HUES48 (cell line): ENCODE measurements around the gene IGF2BP2.

Source experiments
- H3K27ac ChIP-seq: one replicate; pipeline ENCODE4 v1.7.0; 2013; ENCODE audit warnings: low read depth, low read length, inconsistent platforms
- H3K27me3 ChIP-seq: 2 replicates; pipeline ENCODE4 v1.6.1; 2013; ENCODE audit warnings: mild to moderate bottlenecking, low read length; ENCODE audit not compliant: control insufficient read depth, insufficient read depth
- H3K36me3 ChIP-seq: 2 replicates; pipeline ENCODE4 v1.6.1; 2013; ENCODE audit warnings: low read length; ENCODE audit not compliant: control insufficient read depth, insufficient read depth
- H3K4me1 ChIP-seq: 2 replicates; pipeline ENCODE4 v1.6.1; 2013; ENCODE audit warnings: mild to moderate bottlenecking, low read length; ENCODE audit not compliant: control insufficient read depth, insufficient read depth
- H3K4me3 ChIP-seq: 2 replicates; pipeline ENCODE4 v1.5.1; 2013; ENCODE audit warnings: mild to moderate bottlenecking, low read depth, low read length
- H3K9ac ChIP-seq: 2 replicates; pipeline ENCODE4 v1.6.1; 2013; ENCODE audit warnings: mild to moderate bottlenecking, low read depth, low read length, moderate library complexity
- H3K9me3 ChIP-seq: 2 replicates; pipeline ENCODE4 v1.6.1; 2013; ENCODE audit warnings: low read length; ENCODE audit not compliant: control insufficient read depth, insufficient read depth

Gene IGF2BP2

DNA sequence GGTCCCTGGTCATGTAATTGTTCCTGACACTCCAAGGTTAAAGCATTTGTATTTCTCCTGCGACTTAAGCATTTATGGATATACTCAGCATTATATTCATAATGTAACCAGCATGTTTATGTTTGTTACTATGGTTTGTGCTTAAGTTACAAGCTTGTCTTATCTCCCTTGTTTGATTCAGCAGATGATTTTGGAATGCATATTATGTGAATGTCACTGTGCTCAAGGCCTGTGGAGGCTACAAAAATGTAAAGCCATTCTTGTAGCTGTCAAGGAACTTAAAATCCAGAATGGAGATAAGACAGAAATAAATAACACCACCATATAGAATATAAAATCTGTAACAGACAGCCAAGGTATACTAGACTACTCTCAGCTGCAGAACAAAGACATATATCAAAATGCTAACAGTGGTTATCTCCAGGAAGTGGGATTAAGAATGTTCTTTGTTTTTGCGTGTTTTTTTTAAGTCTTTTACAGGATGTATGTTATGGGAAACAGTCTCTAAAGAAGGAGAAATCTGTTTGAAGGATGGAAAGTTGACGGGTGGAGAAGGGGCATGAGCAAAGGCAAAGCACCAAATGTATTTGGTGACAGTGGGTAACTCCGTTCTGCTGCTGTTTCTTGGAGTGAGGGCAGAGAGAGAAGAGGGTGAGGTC lies 61.4 kb downstream of the IGF2BP2 start:
- Histone ChIP-seq H3K9ac (no peak overlapping the region), H3K4me1 (peaks cover 57% of the 10 kb centered on the region), H3K4me3 (no peak overlapping the region), H3K27ac (no peak overlapping the region), H3K27me3 (no peaks in the 10 kb centered on the region), H3K36me3 (no peaks in the 10 kb centered on the region), H3K9me3 (no peaks in the 10 kb centered on the region)

DNA sequence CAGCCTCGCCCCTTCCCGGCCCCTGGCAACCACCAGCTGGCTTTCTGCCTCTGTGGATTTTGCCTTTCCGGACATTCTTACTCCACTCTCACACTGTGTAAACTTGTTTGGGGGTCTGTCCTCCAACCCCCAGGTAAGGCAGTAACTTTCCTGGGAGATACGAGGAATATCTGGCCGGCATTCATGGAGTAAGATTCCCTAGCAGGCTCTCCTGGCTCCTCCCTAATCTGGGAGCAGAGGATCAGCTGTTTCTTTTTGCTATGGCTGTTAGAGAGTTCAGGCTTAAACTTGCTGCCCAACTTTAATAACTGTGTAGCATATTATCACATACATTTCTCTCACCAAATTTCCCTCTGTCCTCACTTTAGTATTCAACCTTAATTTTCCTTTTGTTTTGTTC lies 64.3 kb downstream of the IGF2BP2 start:
- Histone ChIP-seq H3K9ac (no peak overlapping the region), H3K36me3 (peaks cover 13% of the 10 kb centered on the region; the same call in 1 of the 2 replicates), H3K9me3 (peaks cover 1% of the 10 kb centered on the region; the same call in 1 of the 2 replicates), H3K4me3 (no peak overlapping the region), H3K27me3 (no peaks in the 10 kb centered on the region), H3K27ac (no peak overlapping the region), H3K4me1 (peaks cover 51% of the 10 kb centered on the region)

DNA sequence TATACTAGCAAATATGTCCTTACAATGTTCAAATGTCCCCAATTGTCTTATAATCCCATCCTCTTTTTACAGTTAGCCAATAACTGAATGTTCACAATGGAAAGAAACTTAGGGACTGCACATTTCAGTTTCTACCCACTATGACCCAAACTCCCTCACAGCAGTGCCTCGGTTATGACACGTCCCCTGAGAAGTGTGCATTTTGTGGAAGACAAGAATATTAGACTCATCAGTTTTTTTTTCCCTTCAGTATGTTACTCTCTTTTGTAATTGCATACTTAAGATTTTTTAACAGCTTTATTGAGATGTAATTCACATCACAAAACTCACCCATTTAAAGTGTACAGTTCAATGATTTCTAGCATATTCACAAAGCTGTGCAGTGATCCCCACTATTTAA lies 64.8 kb downstream of the IGF2BP2 start:
- H3K4me1 ChIP-seq, result peaks cover 47% of the 10 kb centered on the region

DNA sequence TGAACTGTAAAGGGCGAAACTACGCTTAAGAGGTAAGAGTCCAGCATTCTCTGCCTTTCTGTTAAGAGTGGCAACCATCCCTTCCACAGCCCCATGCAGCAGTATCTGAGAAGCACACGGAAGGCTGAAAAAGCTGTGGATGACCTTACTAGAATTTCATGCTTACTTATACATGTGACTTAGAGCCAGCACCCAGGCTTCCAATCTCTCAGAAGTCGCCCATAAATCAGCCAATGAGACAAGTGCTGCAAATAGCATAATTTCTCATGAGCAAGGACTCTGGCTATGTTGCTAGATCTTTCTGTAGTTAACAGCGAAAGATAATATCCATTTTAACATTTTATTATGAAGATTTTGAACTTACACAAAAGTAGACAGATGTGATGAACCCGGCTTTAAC lies 65.3 kb downstream of the IGF2BP2 start:
- H3K4me1 ChIP-seq, result peaks cover 43% of the 10 kb centered on the region
- peaks cover 3% of the 10 kb centered on the region; the same call in 1 of the 2 replicates for H3K9me3 ChIP-seq
- H3K27me3 ChIP-seq, result no peaks in the 10 kb centered on the region
- H3K27ac ChIP-seq, result no peak overlapping the region
- H3K4me3 ChIP-seq, result no peak overlapping the region
- H3K36me3 ChIP-seq, result peaks cover 13% of the 10 kb centered on the region; the same call in 1 of the 2 replicates
- no peak overlapping the region for H3K9ac ChIP-seq

More for the DNA sequence above, 64.8 kb downstream of the IGF2BP2 start:
- H3K27me3 ChIP-seq, result no peaks in the 10 kb centered on the region
- no peak overlapping the region for H3K4me3 ChIP-seq
- no peak overlapping the region for H3K27ac ChIP-seq
- H3K36me3 ChIP-seq, result peaks cover 13% of the 10 kb centered on the region; the same call in 1 of the 2 replicates
- peaks cover 3% of the 10 kb centered on the region; the same call in 1 of the 2 replicates for H3K9me3 ChIP-seq
- no peak overlapping the region for H3K9ac ChIP-seq

DNA sequence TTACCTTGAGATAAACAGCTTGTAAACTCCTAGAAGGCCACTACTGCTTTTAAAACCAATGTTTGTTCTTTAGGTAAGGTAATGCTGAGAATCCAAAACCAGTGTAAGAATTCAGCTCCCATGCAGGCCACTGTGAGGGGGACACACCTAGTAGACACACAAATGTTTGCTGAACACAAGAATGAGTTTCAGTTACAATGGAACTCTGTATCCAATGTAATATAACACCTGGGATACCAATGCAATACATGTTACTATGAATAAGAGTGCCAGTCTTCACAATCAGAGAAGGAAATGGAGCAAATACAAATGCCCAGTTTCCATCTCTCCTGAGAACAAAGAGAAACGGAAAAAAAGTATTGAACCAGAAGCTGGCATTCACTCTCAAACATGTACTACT lies 65.9 kb downstream of the IGF2BP2 start:
- no peaks in the 10 kb centered on the region for H3K27me3 ChIP-seq
- peaks cover 3% of the 10 kb centered on the region; the same call in 1 of the 2 replicates for H3K9me3 ChIP-seq
- H3K9ac ChIP-seq, result no peak overlapping the region
- H3K36me3 ChIP-seq, result peaks cover 13% of the 10 kb centered on the region; the same call in 1 of the 2 replicates
- H3K27ac ChIP-seq, result no peak overlapping the region
- H3K4me1 ChIP-seq, result peaks cover 47% of the 10 kb centered on the region
- H3K4me3 ChIP-seq, result no peak overlapping the region

DNA sequence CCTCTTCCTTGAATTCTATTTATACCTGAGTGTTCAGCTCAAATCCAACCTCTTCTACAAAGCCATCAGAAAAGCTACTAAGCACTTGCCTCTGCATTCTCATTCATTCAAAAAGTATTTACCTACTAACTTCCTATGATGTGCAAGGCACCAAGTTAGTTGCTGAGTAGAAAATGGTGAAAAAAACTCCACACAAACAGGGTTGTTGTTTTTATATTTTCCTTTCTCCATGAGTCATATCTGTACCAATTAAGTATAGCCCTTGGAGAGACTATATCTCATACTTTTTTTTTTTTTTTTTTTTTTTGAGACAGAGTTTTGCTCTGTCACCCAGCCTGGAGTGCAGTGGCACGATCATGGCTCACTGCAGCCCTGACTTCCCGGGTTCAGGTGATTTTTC lies 67.7 kb downstream of the IGF2BP2 start:
- no peaks in the 10 kb centered on the region for H3K27me3 ChIP-seq
- H3K9me3 ChIP-seq, result peaks cover 3% of the 10 kb centered on the region; the same call in 1 of the 2 replicates
- H3K36me3 ChIP-seq, result peaks cover 18% of the 10 kb centered on the region
- no peak overlapping the region for H3K9ac ChIP-seq
- peaks cover 41% of the 10 kb centered on the region for H3K4me1 ChIP-seq
- no peak overlapping the region for H3K27ac ChIP-seq
- H3K4me3 ChIP-seq, result no peak overlapping the region

DNA sequence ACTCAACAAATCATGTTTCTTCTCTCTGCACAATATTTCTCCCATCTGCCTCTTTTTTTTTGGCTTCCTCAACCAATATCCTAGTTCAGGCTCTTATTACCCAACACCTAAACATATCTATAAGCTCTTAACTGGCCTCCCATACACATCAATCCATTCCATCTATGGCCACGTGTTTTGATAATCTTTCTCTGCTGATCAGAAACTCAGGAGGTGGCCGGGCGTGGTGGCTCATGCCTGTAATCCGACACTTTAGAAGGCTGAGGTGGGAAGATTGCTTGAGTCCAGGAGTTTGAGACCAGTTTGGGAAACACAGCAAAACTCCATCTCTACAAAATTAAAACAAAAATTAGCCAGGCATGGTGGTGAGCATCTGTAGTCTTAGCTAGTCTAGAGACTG lies 68.4 kb downstream of the IGF2BP2 start:
- no peaks in the 10 kb centered on the region for H3K27me3 ChIP-seq
- peaks cover 18% of the 10 kb centered on the region for H3K36me3 ChIP-seq
- no peak overlapping the region for H3K4me3 ChIP-seq
- no peak overlapping the region for H3K9ac ChIP-seq
- peaks cover 37% of the 10 kb centered on the region for H3K4me1 ChIP-seq
- peaks cover 3% of the 10 kb centered on the region; the same call in 1 of the 2 replicates for H3K9me3 ChIP-seq
- H3K27ac ChIP-seq, result no peak overlapping the region

DNA sequence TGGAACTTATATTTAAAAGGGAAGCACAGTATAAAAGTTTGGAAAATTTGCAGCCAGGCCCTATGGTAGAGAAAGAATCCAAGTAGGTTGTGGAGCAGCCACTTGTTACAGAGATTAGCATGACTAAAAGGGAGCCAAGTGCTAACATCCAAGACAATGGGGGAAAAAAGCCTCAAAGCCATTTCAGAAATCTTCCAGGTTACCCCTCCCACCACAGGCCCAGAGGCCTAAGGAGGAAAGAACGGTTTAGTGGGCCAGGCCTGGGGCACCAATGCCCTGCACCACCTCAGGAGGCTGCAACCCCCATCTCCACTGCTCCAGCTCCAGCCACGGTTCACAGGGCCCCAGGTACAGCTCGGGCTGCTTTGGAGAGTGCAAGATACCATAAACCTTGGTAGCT lies 69.9 kb downstream of the IGF2BP2 start:
- Histone ChIP-seq H3K27ac (peak overlapping the region; percentile 43), H3K27me3 (no peaks in the 10 kb centered on the region), H3K9me3 (peaks cover 3% of the 10 kb centered on the region; the same call in 1 of the 2 replicates), H3K36me3 (peaks cover 18% of the 10 kb centered on the region), H3K9ac (no peak overlapping the region), H3K4me3 (peak overlapping the region; percentile 20), H3K4me1 (peaks cover 33% of the 10 kb centered on the region)

DNA sequence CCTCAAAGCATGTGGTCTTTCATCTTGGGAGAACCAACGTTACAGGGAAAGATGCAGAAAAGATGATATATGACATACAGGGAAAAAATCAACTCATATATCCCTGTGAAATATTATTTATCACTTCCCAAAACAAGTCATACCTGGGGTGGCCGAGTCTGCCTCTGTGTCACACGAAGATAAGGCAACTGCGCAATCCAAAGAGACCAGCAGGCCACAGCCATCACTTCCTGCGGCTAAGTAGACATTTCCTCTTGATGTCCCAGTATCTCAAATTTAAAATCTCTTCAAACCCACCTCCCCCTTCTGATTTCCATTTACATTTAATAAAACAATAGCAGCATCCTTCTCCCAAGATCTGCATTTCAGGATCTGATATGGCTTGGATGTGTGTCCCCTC lies 71.5 kb downstream of the IGF2BP2 start:
- no peak overlapping the region for H3K4me3 ChIP-seq
- H3K4me1 ChIP-seq, result peaks cover 28% of the 10 kb centered on the region
- no peaks in the 10 kb centered on the region for H3K27me3 ChIP-seq
- no peak overlapping the region for H3K27ac ChIP-seq
- peaks cover 18% of the 10 kb centered on the region for H3K36me3 ChIP-seq
- H3K9ac ChIP-seq, result no peak overlapping the region
- H3K9me3 ChIP-seq, result peaks cover 3% of the 10 kb centered on the region; the same call in 1 of the 2 replicates

DNA sequence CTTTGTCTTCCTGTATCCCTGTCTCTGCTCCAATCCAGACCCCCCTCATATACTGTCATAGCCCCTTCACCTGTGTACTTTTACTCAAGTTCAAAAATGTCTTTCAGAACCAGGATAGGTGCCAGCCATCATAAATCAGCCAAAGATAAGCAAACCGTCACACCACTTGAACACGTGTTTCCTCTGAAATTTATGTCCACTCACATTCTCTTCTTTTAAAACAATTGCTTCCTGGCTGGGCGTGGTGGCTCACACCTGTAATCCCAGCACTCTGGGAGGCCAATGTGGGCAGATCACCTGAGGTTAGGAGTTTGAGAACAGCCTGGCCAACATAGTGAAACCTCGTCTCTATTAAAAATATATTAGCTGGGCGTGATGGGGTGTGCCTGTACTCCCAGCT lies 74.1 kb downstream of the IGF2BP2 start:
- no peaks in the 10 kb centered on the region for H3K27me3 ChIP-seq
- no peak overlapping the region for H3K4me3 ChIP-seq
- peaks cover 39% of the 10 kb centered on the region for H3K4me1 ChIP-seq
- H3K9ac ChIP-seq, result no peak overlapping the region
- peak overlapping the region; percentile 54 for H3K27ac ChIP-seq
- peaks cover 5% of the 10 kb centered on the region for H3K36me3 ChIP-seq
- H3K9me3 ChIP-seq, result peaks cover 3% of the 10 kb centered on the region; the same call in 1 of the 2 replicates

DNA sequence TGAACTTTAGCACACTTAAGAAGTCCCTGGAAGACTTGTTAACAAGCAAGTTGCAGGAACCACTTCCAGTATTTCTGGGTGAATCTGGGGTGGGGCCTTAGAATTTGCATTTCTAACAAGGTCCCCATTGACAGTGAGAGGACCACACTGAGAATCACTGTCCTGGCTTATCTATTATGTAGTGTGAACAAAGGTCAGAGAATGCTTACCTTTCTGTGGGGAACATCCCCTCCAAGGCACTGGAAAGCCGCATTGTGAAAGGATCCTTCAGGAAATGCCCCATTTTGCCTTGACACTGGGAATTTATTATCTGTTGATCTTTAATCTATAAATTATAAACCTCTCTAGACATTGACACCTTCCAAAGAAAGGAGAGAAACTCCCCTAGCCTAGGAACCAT lies 74.8 kb downstream of the IGF2BP2 start:
- Histone ChIP-seq H3K36me3 (peaks cover 5% of the 10 kb centered on the region), H3K4me1 (peaks cover 42% of the 10 kb centered on the region), H3K9me3 (no peaks in the 10 kb centered on the region), H3K9ac (no peak overlapping the region), H3K4me3 (no peak overlapping the region), H3K27me3 (no peaks in the 10 kb centered on the region), H3K27ac (peak overlapping the region; percentile 54)
